Measurements from ENCODE around the gene MAEA. TPM values are rescaled to one million over a fixed set of nuclear protein-coding genes. Genes with fewer than 3 reads are reported as not detected.

MAEA gene
- total and polyA plus RNA-seq, 2 of the 8 experiments (the other 6 are each of a cell fraction or from before 2014, with no cell fraction given), result 75.8 to 133 TPM

DNA sequence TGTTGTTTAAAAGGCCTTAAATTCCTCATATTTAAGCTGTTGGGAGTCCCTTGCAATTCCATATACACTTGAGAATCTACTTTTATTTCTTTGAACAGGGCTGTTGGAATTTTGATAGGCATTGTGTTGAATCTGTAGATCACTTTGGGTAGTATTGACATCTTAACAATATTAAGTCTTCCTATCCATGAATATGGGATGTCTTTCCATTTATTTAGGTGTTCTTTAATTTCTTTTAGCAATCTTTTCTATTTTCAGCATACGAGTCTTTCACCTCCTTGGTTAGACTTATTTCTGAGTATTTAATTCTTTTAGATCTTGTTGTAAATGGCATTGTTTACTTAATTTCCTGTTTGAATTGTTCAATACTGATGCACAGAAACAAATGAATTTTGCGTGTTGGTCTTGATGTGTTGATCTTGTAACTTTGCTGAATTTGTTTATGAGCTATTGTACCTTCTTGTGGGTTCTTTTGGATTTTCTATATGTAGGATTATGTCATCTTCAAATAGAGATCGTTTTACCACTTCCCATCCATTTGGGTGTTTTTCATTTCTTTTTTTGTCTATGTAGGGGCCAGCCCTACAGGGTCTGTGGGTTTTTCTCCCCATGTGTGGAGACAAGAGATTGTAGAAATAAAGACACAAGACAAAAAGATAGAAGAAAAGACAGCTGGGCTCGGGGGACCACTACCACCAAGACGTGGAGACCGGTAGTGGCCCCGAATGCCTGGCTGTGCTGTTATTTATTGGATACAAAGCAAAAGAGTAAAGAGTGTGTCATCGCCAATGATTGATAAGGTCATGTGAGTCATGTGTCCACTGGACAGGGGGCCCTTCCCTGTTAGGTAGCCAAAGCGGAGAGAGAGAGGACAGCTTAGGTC, 22.6 kb upstream of the MAEA start (continued):
- no peak for TF ChIP-seq ASH2L (IDR thresholded peaks at IDR 0.05; ENCODE audit: low read length)
- no peak for TF ChIP-seq CEBPB (IDR thresholded peaks at IDR 0.05; ENCODE audit: low read depth, low read length)
- no peak for TF ChIP-seq FOSL1 (IDR thresholded peaks at IDR 0.05; ENCODE audit: insufficient read depth, low read depth, low read length)
- TF ChIP-seq BCL11A (IDR thresholded peaks at IDR 0.05; ENCODE audit: low read depth in 2 of 2, low read length in 2 of 2), result no peak
- TF ChIP-seq CHD1 (IDR thresholded peaks at IDR 0.05; ENCODE audit: low read depth, low read length), result no peak

All from H1 (cell line).